HCT116 (cell line): ENCODE measurements around the gene LRRTM4. TPM values are rescaled to one million over a fixed set of nuclear protein-coding genes. Genes with fewer than 3 reads are reported as not detected.

Experiments used
- ATAC-seq: fragments of 200-7000 bp; cut with Tn5 transposase; 2 replicates; pipeline ENCODE4 v1.9.1; 2020; ENCODE audit warnings: mild to moderate bottlenecking, moderate library complexity
- BruUV-seq: library from RNA; stranded (reverse); fragments of 400-500 nt; replicated peaks from 2 replicates; lab custom pipeline; 2021; lab: Mats Ljungman, UMichigan
- CTCF ChIA-PET: fragments of 300-600 bp; sonication (Branson Sonifier 250); formaldehyde crosslinking; loops from one replicate; lab custom pipeline; 2021; ENCODE audit warnings: antibody characterized with exemption; lab: Charles Lee
- POLR2A ChIA-PET: fragments of 300-600, 350-600 bp; sonication (Branson Sonifier 250); formaldehyde crosslinking; loops from one replicate; lab custom pipeline; 2021; ENCODE audit warnings: antibody characterized with exemption; lab: Charles Lee
- RAD21 ChIA-PET, 2 experiments: fragments of 300-600 bp; sonication (Branson Sonifier 250); formaldehyde crosslinking; loops; one replicate each; lab custom pipeline; 2023; ENCODE audit warnings: low total read pairs in 2 of 2; ENCODE audit not compliant: uncharacterized antibody in 2 of 2, unreplicated experiment in 2 of 2, low non-redundant PET in 1 of 2; lab: Charles Lee
- DNase-seq: peaks from one replicate; pipeline ENCODE4 v3.0.0-alpha.2; 2010; ENCODE audit warnings: low read depth, low spot score
- H2AFZ ChIP-seq: fragments of 200-600 bp; shearing (Covaris generic), sonication (generic); 2 replicates; pipeline ENCODE4 v1.6.1; 2017; ENCODE audit warnings: low read depth, mixed run types, mixed read lengths, antibody characterized with exemption, low read length; ENCODE audit not compliant: poor library complexity, severe bottlenecking
- H3K27ac ChIP-seq: 2 replicates; pipeline ENCODE4 v1.5.1; 2012; ENCODE audit warnings: low read depth, low read length
- H3K27me3 ChIP-seq: fragments of 200-600 bp; sonication (generic); 2 replicates; pipeline ENCODE4 v1.6.1; 2016; ENCODE audit warnings: mixed run types, low read length, mixed read lengths; ENCODE audit not compliant: insufficient read depth
- H3K36me3 ChIP-seq, 2 experiments: fragments of 200-500 bp in 1 of 2; fragments of 200-600 bp in 1 of 2; sonication (Bioruptor generic) in 1 of 2; sonication (generic) in 1 of 2; 2 replicates each; pipeline versions ENCODE4 v1.5.1 to v1.6.1; 2014 to 2016; ENCODE audit warnings: low read length in 2 of 2, inconsistent platforms in 1 of 2, mixed read lengths in 1 of 2, mixed run types in 1 of 2; ENCODE audit not compliant: insufficient read depth in 2 of 2, control insufficient read depth in 1 of 2
- H3K4me1 ChIP-seq, 2 experiments: fragments of 200-600 bp in 1 of 2; sonication (generic) in 1 of 2; 2 replicates each; pipeline versions ENCODE4 v1.5.1 to v1.6.1; 2012 to 2017; ENCODE audit warnings: low read length in 2 of 2, inconsistent platforms in 1 of 2, mild to moderate bottlenecking in 1 of 2, mixed read lengths in 1 of 2, mixed run types in 1 of 2, moderate library complexity in 1 of 2; ENCODE audit not compliant: insufficient read depth in 2 of 2, control insufficient read depth in 1 of 2
- H3K4me2 ChIP-seq: fragments of 200-600 bp; sonication (generic); 2 replicates; pipeline ENCODE4 v1.6.1; 2017; ENCODE audit warnings: mixed run types, low read length, mixed read lengths
- H3K4me3 ChIP-seq, 2 experiments: fragments of 200-600 bp in 1 of 2; sonication (generic) in 1 of 2; replicated peaks in 1 of 2; 2 replicates each; pipeline ENCODE4 v1.5.1; 2011 to 2016; ENCODE audit warnings: low read length in 2 of 2, control low read depth in 1 of 2, low read depth in 1 of 2, mild to moderate bottlenecking in 1 of 2, mixed read lengths in 1 of 2, mixed run types in 1 of 2
- H3K79me2 ChIP-seq: fragments of 200-600 bp; sonication (generic); 2 replicates; pipeline ENCODE4 v1.6.1; 2017; ENCODE audit warnings: mild to moderate bottlenecking, mixed run types, low read length, moderate library complexity, mixed read lengths; ENCODE audit not compliant: insufficient read depth
- H3K9ac ChIP-seq: fragments of 200-600 bp; sonication (generic); 2 replicates; pipeline ENCODE4 v1.6.1; 2016; ENCODE audit warnings: low read length, mixed read lengths
- H3K9me2 ChIP-seq: fragments of 200-600 bp; sonication (generic), shearing (Covaris generic); 2 replicates; pipeline ENCODE4 v1.6.1; 2017; ENCODE audit warnings: mixed run types, mild to moderate bottlenecking, moderate library complexity; ENCODE audit not compliant: insufficient read depth
- H3K9me3 ChIP-seq, 2 experiments: fragments of 200-500 bp in 1 of 2; fragments of 200-600 bp in 1 of 2; sonication (Bioruptor generic) in 1 of 2; sonication (generic) in 1 of 2; 2 replicates each; pipeline ENCODE4 v1.6.1; 2014 to 2017; ENCODE audit warnings: low read length in 2 of 2, mixed read lengths in 2 of 2, inconsistent platforms in 1 of 2, low read depth in 1 of 2, mild to moderate bottlenecking in 1 of 2, mixed run types in 1 of 2, moderate library complexity in 1 of 2; ENCODE audit not compliant: control insufficient read depth in 1 of 2, insufficient read depth in 1 of 2
- H4K20me1 ChIP-seq: fragments of 200-600 bp; sonication (generic), shearing (Covaris generic); 2 replicates; pipeline ENCODE4 v1.6.1; 2017; ENCODE audit warnings: mixed run types, mild to moderate bottlenecking, moderate library complexity; ENCODE audit not compliant: insufficient read depth
- EGR1 ChIP-seq: IDR thresholded peaks from 2 replicates; pipeline ENCODE4 v1.6.1; 2012; ENCODE audit warnings: low read depth
- ELF1 ChIP-seq: IDR thresholded peaks from 2 replicates; pipeline ENCODE4 v1.6.1; 2012; ENCODE audit warnings: low read depth, borderline replicate concordance
- EZH2 ChIP-seq: fragments of 200-600 bp; sonication (generic); IDR thresholded peaks from 2 replicates; pipeline ENCODE4 v1.6.1; 2017; ENCODE audit warnings: antibody characterized with exemption, mixed run types
- EZH2phosphoT487 ChIP-seq: fragments of 200-600 bp; IDR thresholded peaks from 2 replicates; pipeline ENCODE4 v1.6.1; 2018; ENCODE audit warnings: antibody characterized with exemption, borderline replicate concordance
- JUND ChIP-seq: IDR thresholded peaks from 2 replicates; pipeline ENCODE4 v1.6.1; 2012
- POLR2AphosphoS5 ChIP-seq: IDR thresholded peaks from 2 replicates; pipeline ENCODE4 v1.6.1; 2011; ENCODE audit warnings: mild to moderate bottlenecking, low read depth, low read length, moderate library complexity
- SIN3A ChIP-seq: IDR thresholded peaks from 2 replicates; pipeline ENCODE4 v1.6.1; 2012; ENCODE audit warnings: low read depth
- SP1 ChIP-seq: IDR thresholded peaks from 2 replicates; pipeline ENCODE4 v1.6.1; 2012; ENCODE audit warnings: low read depth
- SRF ChIP-seq: IDR thresholded peaks from 2 replicates; pipeline ENCODE4 v1.6.1; 2012; ENCODE audit warnings: low read depth
- YY1 ChIP-seq: IDR thresholded peaks from 2 replicates; pipeline ENCODE4 v1.6.1; 2011; ENCODE audit warnings: low read length, low read depth, moderate library complexity, mild to moderate bottlenecking; ENCODE audit not compliant: insufficient replicate concordance; ENCODE audit errors: extremely low read depth
- ZFX ChIP-seq: fragments of 450-650 bp; IDR thresholded peaks from 2 replicates; pipeline ENCODE4 v1.6.1; 2017
- intact Hi-C: fragments of 100-400 bp; cut with micrococcal nuclease; formaldehyde crosslinking; loops from 2 replicates; pipeline ENCODE4 v1.10.0; 2022
- total RNA-seq: library from RNA; stranded (reverse); gene quantifications from one replicate; pipeline ENCODE4 v1.2.1, GENCODE V29; 2021; ENCODE audit not compliant: unreplicated experiment
- TF ChIP-seq, protein P1 (sequence below): IDR thresholded peaks from 2 replicates; pipeline ENCODE4 v1.6.1; 2012

Gene LRRTM4
- total RNA-seq, 1 experiment from 2014 or later: 0.25 TPM

DNA sequence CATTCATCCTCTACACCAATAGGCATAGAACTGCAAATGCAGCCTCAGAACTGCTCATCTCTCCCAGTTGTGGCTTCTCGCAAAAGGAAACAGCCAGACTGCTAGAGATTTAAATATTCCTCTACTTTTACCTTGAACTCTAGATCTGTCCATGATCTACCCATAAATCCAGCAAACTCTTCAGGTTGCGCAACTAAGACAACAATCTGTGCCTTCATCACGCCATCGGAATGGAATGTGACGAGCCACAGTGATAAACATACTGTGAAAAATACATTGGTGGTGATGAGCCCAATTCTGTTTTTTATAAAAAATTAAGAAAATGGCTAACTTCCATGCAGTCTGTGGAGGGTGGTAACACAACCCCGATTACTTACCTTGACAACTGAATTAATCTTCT lies 626.7 kb downstream of the LRRTM4 start:
- H3K4me2 ChIP-seq: no peak overlapping the region
- DNase-seq: no peak
- peaks cover 9 to 24% of the 10 kb centered on the region in 2 experiments; a peak in 3 of 4 replicates for H3K9me3 ChIP-seq
- RAD21 ChIA-PET: no interaction called here
- no peak for TF ChIP-seq POLR2AphosphoS5
- no peak for TF ChIP-seq ELF1
- no peak for TF ChIP-seq SIN3A
- TF ChIP-seq JUND: no peak
- no peak for TF ChIP-seq SRF
- no peak for TF ChIP-seq ZFX
- no peak for TF ChIP-seq YY1
- no peak for TF ChIP-seq SP1
- no peak for TF ChIP-seq EZH2phosphoT487
- TF ChIP-seq, protein P1, sequence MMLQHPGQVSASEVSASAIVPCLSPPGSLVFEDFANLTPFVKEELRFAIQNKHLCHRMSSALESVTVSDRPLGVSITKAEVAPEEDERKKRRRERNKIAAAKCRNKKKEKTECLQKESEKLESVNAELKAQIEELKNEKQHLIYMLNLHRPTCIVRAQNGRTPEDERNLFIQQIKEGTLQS: no peak
- TF ChIP-seq, all 23 proteins: peak for 0
- Histone ChIP-seq H3K4me1 (no peaks in the 10 kb centered on the region), H3K27me3 (no peaks in the 10 kb centered on the region), H3K27ac (no peak overlapping the region), H3K4me3 (no peak overlapping the region), H3K9ac (no peak overlapping the region), H3K36me3 (no peaks in the 10 kb centered on the region), H3K79me2 (no peaks in the 10 kb centered on the region), H4K20me1 (no peaks in the 10 kb centered on the region), H3K9me2 (no peaks in the 10 kb centered on the region), H2AFZ (no peak overlapping the region)
- POLR2A ChIA-PET: no interaction called here
- no TSS peak for BruUV-seq
- CTCF ChIA-PET: no interaction called here
- intact Hi-C loops: no loop called here
- no peak for ATAC-seq

DNA sequence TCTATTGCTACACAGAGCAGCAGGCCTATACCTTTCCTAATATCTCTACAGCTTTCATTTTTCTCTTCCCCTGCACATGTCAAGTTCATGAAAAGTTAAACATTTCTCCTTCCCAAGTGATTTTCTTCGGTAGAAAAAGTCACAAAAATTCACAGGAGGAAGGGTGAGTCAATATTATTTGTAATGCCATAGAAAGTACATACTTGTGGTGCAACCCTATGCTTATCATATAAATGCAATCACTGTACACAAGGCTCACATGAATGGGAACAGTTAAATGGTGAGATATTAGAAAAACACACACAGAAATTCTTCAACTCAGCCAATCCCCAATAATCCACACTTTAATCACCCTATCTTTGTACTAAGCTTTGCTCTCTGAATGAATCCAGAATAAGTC lies 651.6 kb downstream of the LRRTM4 start:
- H3K4me2 ChIP-seq: no peak overlapping the region
- ChIA-PET RAD21 (no interaction called here), CTCF (no interaction called here), POLR2A (no interaction called here)
- no peaks in the 10 kb centered on the region for H3K4me1 ChIP-seq
- H2AFZ ChIP-seq: no peak overlapping the region
- ATAC-seq (no peak), DNase-seq (no peak)
- H3K27me3 ChIP-seq: no peaks in the 10 kb centered on the region
- no peak overlapping the region for H3K4me3 ChIP-seq
- BruUV-seq: no TSS peak
- no peaks in the 10 kb centered on the region for H3K9me2 ChIP-seq
- H3K9ac ChIP-seq: no peak overlapping the region
- TF ChIP-seq EZH2 (no peak), EGR1 (no peak), EZH2phosphoT487 (no peak)
- no peaks in the 10 kb centered on the region for H3K36me3 ChIP-seq
- no peak overlapping the region for H3K27ac ChIP-seq
- no peaks in the 10 kb centered on the region for H4K20me1 ChIP-seq
- H3K9me3 ChIP-seq: peaks cover 5 to 9% of the 10 kb centered on the region in 2 experiments; a peak in 2 of 4 replicates
- no peaks in the 10 kb centered on the region for H3K79me2 ChIP-seq
- intact Hi-C loops: no loop called here
